Measurements from ENCODE around the gene NEK9.

- TF ChIP-seq POLR2AphosphoS5 (IDR thresholded peaks at IDR 0.05; ENCODE audit: low read depth, low read length) (no peak), SIN3A (IDR thresholded peaks at IDR 0.05; ENCODE audit: borderline replicate concordance, insufficient read depth, low read length) (no peak), TAF1 (IDR thresholded peaks at IDR 0.05; ENCODE audit: borderline replicate concordance, insufficient read depth, low read length) (no peak), REST (IDR thresholded peaks at IDR 0.05; ENCODE audit: insufficient read depth in 1 of 2, low read depth in 2 of 2, low read length in 2 of 2) (no peak)
These were observed 79.3 kb downstream of the NEK9 start for GRCh38 chr14:75047506-75047905.
